Stimulated activated CD8-positive, alpha-beta memory T cell treated with anti-CD3 and anti-CD28 coated beads, Interleukin-15, amount 100 ng/mL, for 24 hours (primary cell): ENCODE measurements around the gene ZEB2.

Experiments
- DNase-seq: peaks from one replicate; pipeline ENCODE4 v3.0.0-alpha.2; 2020; ENCODE audit warnings: low read depth

The ZEB2 gene

GRCh38 chr2:144495227-144496091, 24.5 kb downstream of the ZEB2 start:
- no peak for DNase-seq

GRCh38 chr2:144493027-144493809, 26.7 kb downstream of the ZEB2 start:
- no peak for DNase-seq

GRCh38 chr2:144490857-144491256, 29.1 kb downstream of the ZEB2 start:
- DNase-seq: no peak

GRCh38 chr2:144490017-144490416, 29.9 kb downstream of the ZEB2 start:
- no peak for DNase-seq

GRCh38 chr2:144489315-144489916, 30.5 kb downstream of the ZEB2 start:
- no peak for DNase-seq

GRCh38 chr2:144484201-144484948, 35.5 kb downstream of the ZEB2 start:
- DNase-seq: no peak

GRCh38 chr2:144481666-144482065, 38.3 kb downstream of the ZEB2 start:
- DNase-seq: no peak

- DNase-seq: no peak
These were observed 38.8 kb downstream of the ZEB2 start for GRCh38 chr2:144481109-144481508.

- no peak for DNase-seq
These were observed 39.6 kb downstream of the ZEB2 start for GRCh38 chr2:144480285-144480684.

- DNase-seq: no peak
These were observed 40.3 kb downstream of the ZEB2 start for GRCh38 chr2:144479659-144480058.

GRCh38 chr2:144479138-144479537, 40.8 kb downstream of the ZEB2 start:
- no peak for DNase-seq

- DNase-seq: no peak
These were observed 42.0 kb downstream of the ZEB2 start for GRCh38 chr2:144477957-144478311.

GRCh38 chr2:144477281-144477956, 42.5 kb downstream of the ZEB2 start:
- DNase-seq: no peak

GRCh38 chr2:144476682-144477081, 43.2 kb downstream of the ZEB2 start:
- DNase-seq: no peak

- no peak for DNase-seq
These were observed 44.2 kb downstream of the ZEB2 start for GRCh38 chr2:144475569-144476275.

GRCh38 chr2:144475044-144475443, 44.9 kb downstream of the ZEB2 start:
- DNase-seq: no peak

- no peak for DNase-seq
These were observed 45.9 kb downstream of the ZEB2 start for GRCh38 chr2:144474017-144474416.

GRCh38 chr2:144472911-144473310, 47.0 kb downstream of the ZEB2 start:
- no peak for DNase-seq

- DNase-seq: no peak
These were observed 47.9 kb downstream of the ZEB2 start for GRCh38 chr2:144472046-144472412.

- DNase-seq: no peak
These were observed 48.4 kb downstream of the ZEB2 start for GRCh38 chr2:144471305-144472045.
